Measurements from ENCODE around the gene GABRD. TPM values are rescaled to one million over a fixed set of nuclear protein-coding genes. Genes with fewer than 3 reads are reported as not detected.

GABRD gene
- total and polyA plus RNA-seq, 2 of the 13 experiments (the other 11 are each of a cell fraction or from before 2014, with no cell fraction given) = not detected

DNA sequence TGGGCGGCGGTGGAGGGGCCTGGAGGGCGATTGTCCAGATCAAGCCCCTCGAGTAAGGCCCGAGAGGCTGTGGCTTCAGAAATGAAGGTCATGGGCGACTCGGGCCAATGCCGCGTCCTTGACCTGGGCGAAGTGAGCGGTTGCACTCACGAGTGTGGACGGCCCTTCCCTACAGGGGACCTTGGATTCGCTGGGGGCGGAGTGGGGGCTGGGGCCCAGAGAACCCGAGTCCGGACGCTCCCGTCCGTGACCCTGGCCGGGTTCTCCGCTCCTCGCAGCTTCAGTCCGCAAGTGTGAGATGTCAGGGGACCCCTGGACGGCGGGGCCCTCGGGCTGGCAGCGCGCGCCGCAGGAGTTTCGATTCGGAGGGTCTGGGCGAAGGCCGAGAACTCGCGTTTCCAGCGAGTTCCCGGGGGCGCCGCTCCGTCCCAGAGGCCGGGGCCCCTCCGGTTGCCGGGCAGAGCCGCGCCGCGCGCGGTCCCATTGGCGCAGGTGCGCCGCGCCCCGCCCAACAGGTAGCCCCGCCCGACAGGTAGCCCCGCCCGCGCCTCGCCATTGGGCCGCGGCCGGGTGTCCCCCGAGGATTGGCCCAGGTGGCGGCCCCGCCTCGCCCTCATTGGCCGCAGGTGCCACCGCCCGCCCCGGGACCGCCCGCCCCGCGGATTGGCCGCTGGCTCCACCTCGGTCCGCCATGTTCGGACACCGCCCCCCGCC, 30.7 kb downstream of the GABRD start, which contains the start of gene PRKCZ (continued):
- TF ChIP-seq TMF1 (CRISPR knock-in tag; IDR thresholded peaks at IDR 0.05; ENCODE audit: low read depth) (0 out of 2 replicates have a peak, but pooled peaks have one; percentile 38), SOX5 (CRISPR knock-in tag; IDR thresholded peaks at IDR 0.05; ENCODE audit: borderline replicate concordance) (0 out of 2 replicates have a peak, but pooled peaks have one; percentile 5), ZNF501 (CRISPR knock-in tag; IDR thresholded peaks at IDR 0.05) (peak; percentile 81), KDM5B (CRISPR knock-in tag; IDR thresholded peaks at IDR 0.05; ENCODE audit: borderline replicate concordance) (peak; percentile 87), SMYD3 (CRISPR knock-in tag; IDR thresholded peaks at IDR 0.05) (no peak), ZNF382 (CRISPR knock-in tag; IDR thresholded peaks at IDR 0.05; ENCODE audit: borderline replicate concordance) (no peak), SSRP1 (CRISPR knock-in tag; IDR thresholded peaks at IDR 0.05) (no peak), SMARCE1 (IDR thresholded peaks at IDR 0.05; ENCODE audit: borderline replicate concordance) (no peak), NFIB (CRISPR knock-in tag; IDR thresholded peaks at IDR 0.05; ENCODE audit: borderline replicate concordance) (no peak), NR2F1 (CRISPR knock-in tag; IDR thresholded peaks at IDR 0.05) (peak; percentile 56 to 66; a peak in 3 of 4 replicates), ZNF282 (IDR thresholded peaks at IDR 0.05; ENCODE audit: partially characterized antibody) (no peak), ZNF724P (CRISPR knock-in tag; IDR thresholded peaks at IDR 0.05; ENCODE audit: borderline replicate concordance) (peak; percentile 78; the same call in 1 of the 2 replicates), RBFOX2 (IDR thresholded peaks at IDR 0.05; ENCODE audit: low read depth, low read length) (peak; percentile 92), IKZF1 (IDR thresholded peaks at IDR 0.05) (no peak), ZNF343 (CRISPR knock-in tag; IDR thresholded peaks at IDR 0.05) (no peak), ARHGAP35 (CRISPR knock-in tag; IDR thresholded peaks at IDR 0.05; ENCODE audit: borderline replicate concordance) (no peak), ZNF143 (CRISPR knock-in tag; IDR thresholded peaks at IDR 0.05) (no peak), KLF11 (CRISPR knock-in tag; IDR thresholded peaks at IDR 0.05) (no peak), MAF1 (CRISPR knock-in tag; IDR thresholded peaks at IDR 0.05; ENCODE audit: borderline replicate concordance) (0 out of 2 replicates have a peak, but pooled peaks have one; percentile 42), STAG1 (CRISPR knock-in tag; IDR thresholded peaks at IDR 0.05) (no peak), RORA (CRISPR knock-in tag; IDR thresholded peaks at IDR 0.05) (no peak), ZFYVE20 (CRISPR knock-in tag; IDR thresholded peaks at IDR 0.05; ENCODE audit: borderline replicate concordance, low read depth) (0 out of 2 replicates have a peak, but pooled peaks have one; percentile 19)
- TF ChIP-seq, protein P1, sequence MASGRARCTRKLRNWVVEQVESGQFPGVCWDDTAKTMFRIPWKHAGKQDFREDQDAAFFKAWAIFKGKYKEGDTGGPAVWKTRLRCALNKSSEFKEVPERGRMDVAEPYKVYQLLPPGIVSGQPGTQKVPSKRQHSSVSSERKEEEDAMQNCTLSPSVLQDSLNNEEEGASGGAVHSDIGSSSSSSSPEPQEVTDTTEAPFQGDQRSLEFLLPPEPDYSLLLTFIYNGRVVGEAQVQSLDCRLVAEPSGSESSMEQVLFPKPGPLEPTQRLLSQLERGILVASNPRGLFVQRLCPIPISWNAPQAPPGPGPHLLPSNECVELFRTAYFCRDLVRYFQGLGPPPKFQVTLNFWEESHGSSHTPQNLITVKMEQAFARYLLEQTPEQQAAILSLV (CRISPR knock-in tag; IDR thresholded peaks at IDR 0.05; ENCODE audit: borderline replicate concordance) = peak; percentile 76
- TF ChIP-seq, protein P2, sequence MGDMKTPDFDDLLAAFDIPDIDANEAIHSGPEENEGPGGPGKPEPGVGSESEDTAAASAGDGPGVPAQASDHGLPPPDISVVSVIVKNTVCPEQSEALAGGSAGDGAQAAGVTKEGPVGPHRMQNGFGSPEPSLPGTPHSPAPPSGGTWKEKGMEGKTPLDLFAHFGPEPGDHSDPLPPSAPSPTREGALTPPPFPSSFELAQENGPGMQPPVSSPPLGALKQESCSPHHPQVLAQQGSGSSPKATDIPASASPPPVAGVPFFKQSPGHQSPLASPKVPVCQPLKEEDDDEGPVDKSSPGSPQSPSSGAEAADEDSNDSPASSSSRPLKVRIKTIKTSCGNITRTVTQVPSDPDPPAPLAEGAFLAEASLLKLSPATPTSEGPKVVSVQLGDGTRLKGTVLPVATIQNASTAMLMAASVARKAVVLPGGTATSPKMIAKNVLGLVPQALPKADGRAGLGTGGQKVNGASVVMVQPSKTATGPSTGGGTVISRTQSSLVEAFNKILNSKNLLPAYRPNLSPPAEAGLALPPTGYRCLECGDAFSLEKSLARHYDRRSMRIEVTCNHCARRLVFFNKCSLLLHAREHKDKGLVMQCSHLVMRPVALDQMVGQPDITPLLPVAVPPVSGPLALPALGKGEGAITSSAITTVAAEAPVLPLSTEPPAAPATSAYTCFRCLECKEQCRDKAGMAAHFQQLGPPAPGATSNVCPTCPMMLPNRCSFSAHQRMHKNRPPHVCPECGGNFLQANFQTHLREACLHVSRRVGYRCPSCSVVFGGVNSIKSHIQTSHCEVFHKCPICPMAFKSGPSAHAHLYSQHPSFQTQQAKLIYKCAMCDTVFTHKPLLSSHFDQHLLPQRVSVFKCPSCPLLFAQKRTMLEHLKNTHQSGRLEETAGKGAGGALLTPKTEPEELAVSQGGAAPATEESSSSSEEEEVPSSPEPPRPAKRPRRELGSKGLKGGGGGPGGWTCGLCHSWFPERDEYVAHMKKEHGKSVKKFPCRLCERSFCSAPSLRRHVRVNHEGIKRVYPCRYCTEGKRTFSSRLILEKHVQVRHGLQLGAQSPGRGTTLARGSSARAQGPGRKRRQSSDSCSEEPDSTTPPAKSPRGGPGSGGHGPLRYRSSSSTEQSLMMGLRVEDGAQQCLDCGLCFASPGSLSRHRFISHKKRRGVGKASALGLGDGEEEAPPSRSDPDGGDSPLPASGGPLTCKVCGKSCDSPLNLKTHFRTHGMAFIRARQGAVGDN (CRISPR knock-in tag; IDR thresholded peaks at IDR 0.05) = peak; percentile 61; the same call in 1 of the 2 replicates
- TF ChIP-seq, protein P3, sequence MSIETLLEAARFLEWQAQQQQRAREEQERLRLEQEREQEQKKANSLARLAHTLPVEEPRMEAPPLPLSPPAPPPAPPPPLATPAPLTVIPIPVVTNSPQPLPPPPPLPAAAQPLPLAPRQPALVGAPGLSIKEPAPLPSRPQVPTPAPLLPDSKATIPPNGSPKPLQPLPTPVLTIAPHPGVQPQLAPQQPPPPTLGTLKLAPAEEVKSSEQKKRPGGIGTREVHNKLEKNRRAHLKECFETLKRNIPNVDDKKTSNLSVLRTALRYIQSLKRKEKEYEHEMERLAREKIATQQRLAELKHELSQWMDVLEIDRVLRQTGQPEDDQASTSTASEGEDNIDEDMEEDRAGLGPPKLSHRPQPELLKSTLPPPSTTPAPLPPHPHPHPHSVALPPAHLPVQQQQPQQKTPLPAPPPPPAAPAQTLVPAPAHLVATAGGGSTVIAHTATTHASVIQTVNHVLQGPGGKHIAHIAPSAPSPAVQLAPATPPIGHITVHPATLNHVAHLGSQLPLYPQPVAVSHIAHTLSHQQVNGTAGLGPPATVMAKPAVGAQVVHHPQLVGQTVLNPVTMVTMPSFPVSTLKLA (IDR thresholded peaks at IDR 0.05) = no peak

Data from HepG2 (cell line).